Adrenal gland (tissue), 5 donors: ENCODE data around the gene DNAH11.

Experiments used
- CTCF ChIP-seq, 6 experiments: fragments of 450-650 bp in 4 of 6; fragments of 200-600 bp in 2 of 6; sonication (generic) in 1 of 6; IDR thresholded peaks; 1 replicate in 5 of 6; 2 replicates in 1 of 6; pipeline versions ENCODE4 v1.5.1 to v1.8.0; 2016 to 2021; ENCODE audit warnings: antibody characterized with exemption in 6 of 6, mild to moderate bottlenecking in 2 of 6, moderate library complexity in 1 of 6
- POLR2A ChIP-seq, 2 donors: fragments of 450-650 bp; IDR thresholded peaks; one replicate each; pipeline ENCODE4 v1.6.1; 2017; ENCODE audit warnings: antibody characterized with exemption in 2 of 2, mild to moderate bottlenecking in 2 of 2, moderate library complexity in 1 of 2
- donor health status: DM: no; HTN: no; CAD: no.

GRCh38 chr7:21617916-21618390 lies 75.1 kb downstream of the DNAH11 start:
- TF ChIP-seq CTCF (IDR thresholded peaks at IDR 0.05), result no peak
- no peak for TF ChIP-seq POLR2A (IDR thresholded peaks at IDR 0.05)
